Colonic mucosa (tissue), 4 donors: ENCODE results near the gene COG8. TPM values are rescaled to one million over a fixed set of nuclear protein-coding genes. Genes with fewer than 3 reads are reported as not detected.

ENCODE experiments used
- DNase-seq: peaks from one replicate; pipeline ENCODE4 v3.0.0-alpha.2; 2020
- H3K27ac ChIP-seq: fragments of 200-600 bp; one replicate; pipeline ENCODE4 v1.8.0; 2021
- H3K27me3 ChIP-seq: fragments of 200-600 bp; one replicate; pipeline ENCODE4 v1.8.0; 2021
- H3K36me3 ChIP-seq: fragments of 200-600 bp; one replicate; pipeline ENCODE4 v1.8.0; 2021
- H3K4me1 ChIP-seq: fragments of 200-600 bp; one replicate; pipeline ENCODE4 v1.8.0; 2021; ENCODE audit warnings: mild to moderate bottlenecking
- H3K4me3 ChIP-seq: fragments of 200-600 bp; one replicate; pipeline ENCODE4 v1.8.0; 2021
- H3K9ac ChIP-seq, 2 donors: one replicate each; pipeline ENCODE4 v1.7.0; 2013; ENCODE audit warnings: control low read depth in 2 of 2, low read depth in 2 of 2, low read length in 2 of 2
- H3K9me3 ChIP-seq: fragments of 200-600 bp; one replicate; pipeline ENCODE4 v1.8.0; 2021
- CTCF ChIP-seq: fragments of 200-600 bp; IDR thresholded peaks from one replicate; pipeline ENCODE4 v1.8.0; 2022; ENCODE audit warnings: antibody characterized with exemption, mild to moderate bottlenecking
- intact Hi-C: fragments of 100-400 bp; cut with DNase I; formaldehyde crosslinking; loops from one replicate; pipeline ENCODE4 v1.14.1; 2022
- total RNA-seq, 2 donors: library from RNA; stranded (reverse); fragmentation: NEBNext Ultra II Directional in 1 of 2; extraction: Animal tissue kit (Norgen Biotek cat#: 25700) in 1 of 2; gene quantifications; one replicate each; pipeline ENCODE4 v1.2.1, GENCODE V29; 2021
- donor health status: healthy.
- donor health status: DM: no; HTN: no; CAD: no.
- donor health status: DM: no; HTN: no; CAD: no.

The COG8 gene
- total RNA-seq, 2 donors from 2014 or later, result 28.4 to 44.5 TPM

- H3K27ac ChIP-seq, result no peak overlapping the region
- H3K9me3 ChIP-seq, result no peaks in the 10 kb centered on the region
- no peak for TF ChIP-seq CTCF
- no peaks in the 10 kb centered on the region for H3K27me3 ChIP-seq
- no peak for DNase-seq
- intact Hi-C loops, result no loop called here
- H3K4me3 ChIP-seq, result no peak overlapping the region
- no peaks in the 10 kb centered on the region for H3K36me3 ChIP-seq
- no peaks in the 10 kb centered on the region for H3K4me1 ChIP-seq
- H3K9ac ChIP-seq, result no peak overlapping the region
Measured at GRCh38 chr16:69277413-69277812, 62.0 kb downstream of the COG8 start.

Other genes starting within 250 kb of the COG8 start
- gene HAS3, start 233.9 kb downstream of the COG8 start, total RNA-seq, result 10 to 100 TPM in 1 of 2 donors, 1 to 10 TPM in 1; 5.1 to 19.9 TPM
- 100 to 1,000 TPM in 1 of 2 donors, 10 to 100 TPM in 1; 82.9 to 143 TPM for gene CHTF8, start 207.0 kb downstream of the COG8 start, total RNA-seq
- 10 to 100 TPM; 19.2 to 32.9 TPM for gene UTP4, start 206.9 kb downstream of the COG8 start, total RNA-seq
- gene SNTB2, start 152.4 kb downstream of the COG8 start, total RNA-seq, result 10 to 100 TPM; 34.5 to 34.8 TPM
- gene VPS4A, start 28.2 kb downstream of the COG8 start, total RNA-seq, result 10 to 100 TPM; 32.0 to 33.6 TPM
- 10 to 100 TPM; 13.2 to 35.1 TPM for gene PDF, start 9.0 kb downstream of the COG8 start, total RNA-seq
- 10 to 100 TPM; 22.0 to 23.7 TPM for gene NIP7, start 208 bp upstream of the COG8 start, total RNA-seq
- gene TMED6, start 12.2 kb upstream of the COG8 start, total RNA-seq, result 1 to 10 TPM; 3.6 to 6.0 TPM
- 10 to 100 TPM; 31.2 to 38.5 TPM for gene TERF2, start 46.4 kb upstream of the COG8 start, total RNA-seq
- 100 to 1,000 TPM; 166 to 220 TPM for gene CYB5B, start 85.1 kb upstream of the COG8 start, total RNA-seq
- gene NFAT5, start 226.4 kb upstream of the COG8 start, total RNA-seq, result 10 to 100 TPM; 18.4 to 30.2 TPM